GM13976 (cell line): ENCODE data around the gene CRHR1.

Source experiments
- DNase-seq: peaks from one replicate; pipeline ENCODE4 v3.0.0; 2012; ENCODE audit warnings: low spot score
- in situ Hi-C: fragments of 300-500 bp; cut with MboI; formaldehyde crosslinking; loops from one replicate; pipeline ENCODE4 v1.12.0; 2022; ENCODE audit warnings: low sequenced_read_pairs, mixed read lengths, inconsistent platforms; ENCODE audit not compliant: unreplicated experiment
- TF ChIP-seq, protein P1 (sequence below): IDR thresholded peaks from 2 replicates; pipeline ENCODE4 v1.5.1; 2012; ENCODE audit warnings: borderline replicate concordance, mild to moderate bottlenecking; ENCODE audit not compliant: insufficient read depth; ENCODE audit errors: extremely low read depth, missing control alignments, control extremely low read depth

Gene CRHR1

GRCh38 chr17:45791935-45792334 is 7.8 kb downstream of the CRHR1 start:
- in situ Hi-C loops, result no loop called here
- TF ChIP-seq, protein P1, sequence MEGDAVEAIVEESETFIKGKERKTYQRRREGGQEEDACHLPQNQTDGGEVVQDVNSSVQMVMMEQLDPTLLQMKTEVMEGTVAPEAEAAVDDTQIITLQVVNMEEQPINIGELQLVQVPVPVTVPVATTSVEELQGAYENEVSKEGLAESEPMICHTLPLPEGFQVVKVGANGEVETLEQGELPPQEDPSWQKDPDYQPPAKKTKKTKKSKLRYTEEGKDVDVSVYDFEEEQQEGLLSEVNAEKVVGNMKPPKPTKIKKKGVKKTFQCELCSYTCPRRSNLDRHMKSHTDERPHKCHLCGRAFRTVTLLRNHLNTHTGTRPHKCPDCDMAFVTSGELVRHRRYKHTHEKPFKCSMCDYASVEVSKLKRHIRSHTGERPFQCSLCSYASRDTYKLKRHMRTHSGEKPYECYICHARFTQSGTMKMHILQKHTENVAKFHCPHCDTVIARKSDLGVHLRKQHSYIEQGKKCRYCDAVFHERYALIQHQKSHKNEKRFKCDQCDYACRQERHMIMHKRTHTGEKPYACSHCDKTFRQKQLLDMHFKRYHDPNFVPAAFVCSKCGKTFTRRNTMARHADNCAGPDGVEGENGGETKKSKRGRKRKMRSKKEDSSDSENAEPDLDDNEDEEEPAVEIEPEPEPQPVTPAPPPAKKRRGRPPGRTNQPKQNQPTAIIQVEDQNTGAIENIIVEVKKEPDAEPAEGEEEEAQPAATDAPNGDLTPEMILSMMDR, result no peak
- no peak for DNase-seq

- in situ Hi-C loops, result no loop called here
- no peak for DNase-seq
- TF ChIP-seq, protein P1, result no peak
These were observed 8.3 kb downstream of the CRHR1 start for GRCh38 chr17:45792437-45792836.

GRCh38 chr17:45792995-45793755 is 9.1 kb downstream of the CRHR1 start:
- DNase-seq, result no peak
- in situ Hi-C loops, result no loop called here
- TF ChIP-seq, protein P1, result no peak

DNA sequence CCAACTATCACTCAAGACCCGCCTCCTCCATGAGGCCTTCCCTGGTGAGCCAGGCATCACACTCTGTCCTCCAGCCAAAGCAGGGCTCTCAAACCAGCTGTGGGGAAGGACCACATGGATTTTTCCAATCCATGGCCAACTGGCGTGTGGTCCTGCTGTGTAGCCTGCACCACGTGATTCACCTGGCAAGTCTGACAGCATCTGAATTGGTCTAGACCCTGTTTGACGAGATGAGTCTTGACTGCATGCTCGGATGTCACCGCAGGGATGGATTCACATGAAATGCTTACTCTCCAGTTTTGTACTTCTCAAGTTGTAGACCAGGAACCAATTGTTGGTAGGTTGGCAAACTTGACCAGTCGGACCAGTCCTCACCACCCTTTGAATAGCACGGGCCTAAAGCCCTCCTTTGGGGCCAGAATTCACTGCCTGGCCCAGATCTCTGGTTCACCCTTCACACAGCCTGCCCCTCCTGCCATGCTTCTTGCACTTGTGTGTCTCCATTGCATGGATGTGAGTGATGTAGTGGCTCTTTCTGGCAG is 9.9 kb downstream of the CRHR1 start:
- no peak for DNase-seq
- in situ Hi-C loops, result no loop called here
- TF ChIP-seq, protein P1, result no peak

DNA sequence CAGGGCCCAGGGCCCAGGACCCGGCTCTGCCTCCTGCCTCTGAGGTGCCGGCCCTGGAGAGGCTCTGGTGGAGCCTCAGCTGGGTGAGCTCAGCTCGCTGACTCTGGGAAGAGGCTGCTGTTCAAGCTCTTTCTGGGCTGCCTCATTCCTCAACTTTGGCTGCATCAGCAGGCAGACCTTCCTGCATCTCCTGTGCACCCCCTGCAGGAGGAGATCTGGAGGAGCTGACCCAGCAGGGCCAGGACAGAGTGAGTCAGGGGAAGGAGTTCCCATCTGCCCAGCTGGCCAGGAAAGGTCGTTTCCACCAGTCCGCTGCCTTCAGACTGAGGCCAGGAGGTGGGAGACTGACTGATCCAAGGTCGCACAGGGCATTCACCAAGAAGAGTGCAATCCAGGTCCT is 10.7 kb downstream of the CRHR1 start:
- TF ChIP-seq, protein P1, result no peak
- DNase-seq, result no peak
- in situ Hi-C loops, result no loop called here

DNA sequence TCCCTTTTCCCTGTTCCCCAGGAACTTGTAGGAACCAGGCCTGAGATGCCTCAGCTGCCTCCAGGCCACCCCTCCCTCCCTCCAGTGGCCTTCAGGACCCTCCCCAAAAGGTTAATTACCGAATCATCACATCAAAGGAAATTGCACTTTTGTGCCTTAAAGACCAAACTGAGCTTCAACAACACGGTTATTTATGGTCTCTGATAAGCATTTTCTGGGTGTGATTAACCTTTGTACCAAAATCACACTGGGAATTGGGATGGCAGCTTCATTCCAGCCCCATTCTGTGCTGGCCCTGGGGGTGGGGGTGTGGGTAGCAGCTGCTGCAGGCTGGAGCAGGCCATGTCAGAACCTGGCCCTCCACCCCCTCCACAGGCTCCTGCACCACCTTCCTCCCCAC is 16.7 kb downstream of the CRHR1 start:
- no peak for DNase-seq
- TF ChIP-seq, protein P1, result no peak
- in situ Hi-C loops, result no loop called here
